ENCODE measurements around the gene FRMPD3.
"Not testable (repeated sequence)": the region's sequence is repeated elsewhere in the genome, so short reads cannot be mapped to it uniquely, and the experiment has no call there.

Gene FRMPD3

DNA sequence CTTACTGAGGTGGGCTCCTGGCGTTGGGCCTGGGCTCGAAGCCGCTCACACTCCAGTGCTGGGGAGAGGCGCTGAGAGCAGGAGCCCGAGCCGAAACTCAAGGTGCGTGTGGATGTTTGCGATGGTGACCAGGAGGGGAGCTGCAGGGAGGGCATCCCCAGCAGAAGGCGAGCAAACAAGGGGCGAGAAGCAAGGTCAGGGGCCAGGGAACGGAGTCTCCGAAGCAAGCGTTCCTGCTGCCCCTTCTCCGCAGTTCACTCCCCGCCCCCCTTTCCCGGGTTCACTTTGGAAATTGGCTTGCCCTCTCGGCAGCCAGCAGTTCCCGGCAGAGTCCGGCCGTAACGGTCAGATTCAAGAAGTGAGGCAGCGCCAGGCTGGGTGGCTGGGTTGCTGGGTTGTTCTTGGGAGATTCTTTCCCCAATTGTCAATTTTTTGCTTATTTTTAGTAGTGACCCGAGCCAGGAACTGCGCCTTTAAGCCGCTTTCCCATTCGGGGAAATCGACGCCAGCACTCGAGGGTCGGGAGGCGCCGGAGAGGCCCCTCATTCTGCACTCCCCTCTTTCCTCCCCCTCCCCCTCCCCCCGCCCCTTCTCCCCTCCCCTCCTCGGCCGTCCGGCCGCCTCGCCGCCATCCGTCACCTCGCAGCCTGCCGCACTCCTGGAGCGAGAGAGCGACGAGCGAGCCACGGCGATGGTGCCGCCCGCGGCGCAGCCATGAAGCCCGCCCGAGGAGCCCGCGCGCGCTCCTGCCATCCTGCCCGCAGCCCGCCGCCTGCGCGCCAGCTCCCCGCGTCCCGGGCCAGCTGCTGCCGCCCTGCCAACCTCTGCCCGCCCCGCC, at the start of gene FRMPD3:
Gene FRMPD3 (plus strand): TSS at position 655 of the 838 bp plus-strand sequence. CDS start 76,937 bp downstream, outside the sequence.
- DNase-seq (ENCODE audit: low spot score): no peak

DNA sequence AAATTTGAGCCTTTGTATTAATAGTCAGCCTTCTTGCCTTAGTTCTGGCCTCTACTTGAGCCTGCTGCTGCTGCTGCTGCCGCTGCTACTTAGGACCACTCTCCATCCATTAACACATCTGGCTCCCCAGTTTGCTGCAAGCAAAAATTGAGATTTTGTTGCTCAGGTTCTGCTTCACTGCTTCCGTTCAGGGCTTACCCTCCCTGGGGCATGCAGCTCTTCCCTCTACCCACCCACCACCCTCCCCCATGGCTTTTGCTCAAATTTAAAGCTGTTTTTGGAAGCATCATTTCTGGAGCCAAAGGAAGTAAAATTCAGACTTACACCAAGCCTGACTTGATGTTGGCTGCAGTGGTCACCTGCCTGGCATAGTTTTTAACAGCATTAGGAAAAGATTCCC, 28.9 kb upstream of the FRMPD3 start:
- DNase-seq (ENCODE audit: low spot score): no peak

DNA sequence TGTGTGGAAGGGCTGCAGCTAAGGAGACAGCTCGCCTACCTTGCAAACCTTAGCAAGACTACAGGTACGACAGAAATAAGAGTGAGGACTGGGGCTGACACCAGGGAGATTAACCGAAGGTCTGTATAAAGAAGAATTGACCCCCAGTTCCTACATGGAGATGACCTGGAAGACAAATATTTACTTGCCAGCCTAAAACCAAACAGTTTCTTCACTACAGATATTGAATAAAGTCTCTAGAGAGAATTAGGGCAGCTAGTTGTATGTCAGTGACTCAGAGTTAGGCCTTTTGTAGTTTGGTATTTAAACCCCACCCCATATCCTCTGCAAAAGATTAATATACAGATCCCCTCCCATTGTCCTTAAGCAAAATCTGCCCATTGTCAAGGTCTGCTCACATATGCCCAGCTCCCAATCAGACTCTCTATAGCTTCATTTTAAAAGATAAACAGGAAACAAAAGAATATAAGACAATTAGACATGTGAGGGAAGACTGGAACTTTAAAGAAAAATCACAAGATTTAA, 28.1 kb upstream of the FRMPD3 start:
- no peak for DNase-seq (ENCODE audit: low spot score)

DNA sequence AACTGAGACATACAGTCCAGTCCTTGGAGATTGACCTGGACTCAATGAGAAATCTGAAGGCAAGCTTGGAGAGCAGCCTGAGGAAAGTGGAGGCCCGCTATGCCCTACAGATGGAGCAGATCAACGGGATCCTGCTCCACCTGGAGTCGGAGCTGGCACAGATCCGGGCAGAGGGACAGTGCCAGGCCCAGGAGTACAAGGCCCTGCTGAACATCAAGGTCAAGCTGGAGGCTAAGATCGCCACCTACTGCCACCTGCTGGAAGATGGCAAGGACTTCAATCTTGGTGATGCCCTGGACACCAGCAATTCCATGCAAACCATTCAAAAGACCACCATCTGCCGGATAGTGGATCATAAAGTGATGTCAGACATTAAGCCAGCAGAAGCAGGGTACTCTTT, 20.4 kb upstream of the FRMPD3 start:
- DNase-seq (ENCODE audit: low spot score): no peak

DNA sequence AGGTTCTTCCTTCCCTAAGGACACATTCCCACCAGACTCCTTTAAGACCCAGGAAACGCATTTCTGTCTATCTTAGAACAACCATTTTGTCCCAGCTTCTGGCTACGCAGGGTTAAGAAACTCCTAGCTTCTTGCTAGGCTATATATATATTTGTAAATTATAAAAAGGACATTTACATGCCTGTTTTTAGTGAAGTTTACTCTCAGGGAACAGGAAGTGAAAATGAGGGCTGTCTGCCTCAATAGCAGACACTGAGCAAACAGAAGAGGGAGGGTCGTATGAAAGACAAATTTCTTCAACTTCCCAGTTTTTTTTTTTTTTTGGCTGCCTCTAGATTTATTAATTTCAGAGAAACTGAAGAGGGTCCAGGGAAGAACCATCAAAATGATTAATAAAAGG, 9.3 kb upstream of the FRMPD3 start:
- DNase-seq (ENCODE audit: low spot score): no peak

DNA sequence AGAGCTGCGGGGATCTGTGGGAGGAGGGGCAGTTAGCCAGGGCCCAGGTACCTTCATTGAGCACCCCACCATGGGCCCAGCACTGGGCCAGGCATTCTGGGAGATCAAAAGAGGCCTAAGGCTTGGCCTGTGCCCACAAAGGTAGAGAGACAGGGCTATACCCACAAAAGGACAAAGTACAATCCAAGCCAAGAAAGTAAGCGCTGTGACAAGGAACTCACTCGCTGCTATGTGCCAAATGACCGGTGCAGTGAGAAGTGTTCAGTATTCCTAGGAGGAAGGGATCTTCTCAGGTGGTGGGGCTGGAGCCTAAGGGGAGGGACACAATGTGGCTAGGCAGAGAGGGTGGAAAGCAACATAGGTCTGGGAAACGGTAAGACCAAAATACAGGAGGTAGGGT, 8.8 kb upstream of the FRMPD3 start:
- no peak for DNase-seq (ENCODE audit: low spot score)

DNA sequence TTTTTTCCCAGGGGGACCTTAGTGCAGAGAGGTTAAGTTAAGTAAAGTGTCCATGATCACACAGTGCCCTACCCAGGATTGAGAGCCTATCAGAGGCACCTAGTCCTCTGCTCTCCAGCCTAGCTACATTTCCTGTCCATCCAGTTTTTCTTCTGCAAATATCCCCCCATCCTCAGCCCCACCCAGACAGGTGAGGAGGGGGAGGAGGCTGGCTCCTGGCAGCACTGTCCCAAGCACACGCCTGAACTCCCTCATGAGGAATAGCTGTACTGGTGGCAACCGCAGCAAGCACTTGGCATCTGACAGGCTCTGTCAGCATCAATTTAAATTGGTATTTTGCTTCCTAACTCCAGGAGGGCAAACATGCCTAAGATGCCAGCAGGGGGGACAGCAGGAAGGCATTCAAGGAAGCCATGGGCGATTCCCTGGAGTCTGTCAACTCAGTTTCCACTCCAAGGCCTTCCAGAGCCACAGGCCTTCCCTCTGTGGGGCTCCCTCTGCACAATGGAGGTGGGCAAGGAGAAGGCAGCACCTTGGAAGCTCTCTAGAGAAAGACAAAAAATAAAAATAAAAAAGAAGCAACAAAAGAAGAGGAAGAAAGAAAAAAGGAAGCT, 6.4 kb upstream of the FRMPD3 start:
- no peak for DNase-seq (ENCODE audit: low spot score)

DNA sequence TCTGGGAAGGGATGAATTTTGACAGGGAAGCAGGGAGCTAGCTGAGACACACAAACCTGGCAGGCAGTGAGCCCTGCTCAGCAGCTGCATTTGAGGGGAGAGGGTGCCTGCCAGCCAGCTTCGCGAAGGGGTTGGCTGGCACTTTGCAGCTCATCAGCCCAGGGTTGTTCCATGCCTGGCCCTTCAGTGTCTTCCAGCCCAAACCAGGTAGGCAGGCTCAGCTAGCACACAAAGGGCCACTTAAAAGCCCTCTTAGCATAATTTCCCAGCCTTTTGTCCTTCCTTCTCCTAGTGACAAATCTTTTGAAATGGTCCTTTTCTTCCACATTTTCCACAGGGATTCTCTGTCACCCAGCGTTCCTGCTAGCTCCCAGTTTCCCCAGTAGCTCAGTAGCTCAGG, 4.3 kb upstream of the FRMPD3 start:
- no peak for DNase-seq (ENCODE audit: low spot score)

DNA sequence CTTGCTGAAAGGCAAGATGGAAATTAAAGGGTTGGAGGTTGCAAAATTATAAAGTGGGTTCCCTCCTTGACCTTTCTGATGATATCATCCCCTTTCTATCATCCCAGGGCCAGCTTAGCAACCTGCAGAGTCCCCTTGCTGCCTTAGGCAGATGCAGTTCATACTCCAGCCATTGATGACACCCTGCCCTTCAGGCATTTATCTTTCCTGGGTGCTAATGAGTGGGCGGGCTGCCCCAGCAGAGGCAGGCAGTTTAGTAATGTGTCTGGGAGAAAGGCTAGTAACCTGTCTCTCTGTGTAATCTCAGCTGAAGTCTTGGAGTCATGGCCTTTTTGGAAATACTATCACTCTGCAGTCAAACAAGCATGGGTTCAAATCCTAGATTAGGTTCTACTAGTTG, 3.8 kb upstream of the FRMPD3 start:
- DNase-seq (ENCODE audit: low spot score): no peak

DNA sequence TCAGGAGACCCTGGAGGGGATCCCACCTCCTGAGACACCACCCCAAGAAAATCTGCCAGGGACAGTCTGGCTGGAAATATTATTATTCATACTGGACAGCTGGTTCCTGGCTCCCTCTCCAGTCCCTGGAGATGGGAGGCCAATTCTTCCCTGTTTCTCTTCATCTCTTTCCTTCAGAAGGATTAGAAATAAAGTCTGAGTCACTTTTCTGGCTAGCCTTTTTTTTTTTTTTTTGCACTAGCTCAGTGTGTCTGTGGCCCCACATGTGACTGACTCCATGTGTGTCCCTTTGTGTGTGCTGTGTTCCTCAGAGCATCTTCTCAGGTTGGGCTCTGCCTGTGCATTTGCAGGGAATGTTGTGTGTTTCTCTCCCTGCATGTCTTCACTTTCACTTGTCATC, 1.8 kb upstream of the FRMPD3 start:
- DNase-seq (ENCODE audit: low spot score): no peak

DNA sequence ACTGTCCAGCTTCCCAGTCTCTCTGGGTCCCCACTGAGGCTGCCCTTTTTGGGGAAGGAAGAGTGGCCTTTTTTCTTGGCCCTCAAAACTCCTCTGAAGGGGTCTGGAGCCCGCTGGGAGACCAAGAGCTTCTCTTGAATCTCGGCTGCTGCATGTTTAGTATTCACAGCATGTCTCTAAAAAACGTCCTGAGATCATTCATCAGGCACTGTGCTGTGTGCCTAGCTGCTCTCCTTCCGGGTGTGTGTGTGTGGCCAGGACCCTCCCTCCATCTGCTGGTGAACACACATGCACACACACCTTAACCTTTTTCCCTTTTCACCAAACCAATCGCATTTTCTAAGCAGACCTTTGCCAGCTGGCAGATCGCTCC, 841 bp upstream of the FRMPD3 start:
- no peak for DNase-seq (ENCODE audit: low spot score)

DNA sequence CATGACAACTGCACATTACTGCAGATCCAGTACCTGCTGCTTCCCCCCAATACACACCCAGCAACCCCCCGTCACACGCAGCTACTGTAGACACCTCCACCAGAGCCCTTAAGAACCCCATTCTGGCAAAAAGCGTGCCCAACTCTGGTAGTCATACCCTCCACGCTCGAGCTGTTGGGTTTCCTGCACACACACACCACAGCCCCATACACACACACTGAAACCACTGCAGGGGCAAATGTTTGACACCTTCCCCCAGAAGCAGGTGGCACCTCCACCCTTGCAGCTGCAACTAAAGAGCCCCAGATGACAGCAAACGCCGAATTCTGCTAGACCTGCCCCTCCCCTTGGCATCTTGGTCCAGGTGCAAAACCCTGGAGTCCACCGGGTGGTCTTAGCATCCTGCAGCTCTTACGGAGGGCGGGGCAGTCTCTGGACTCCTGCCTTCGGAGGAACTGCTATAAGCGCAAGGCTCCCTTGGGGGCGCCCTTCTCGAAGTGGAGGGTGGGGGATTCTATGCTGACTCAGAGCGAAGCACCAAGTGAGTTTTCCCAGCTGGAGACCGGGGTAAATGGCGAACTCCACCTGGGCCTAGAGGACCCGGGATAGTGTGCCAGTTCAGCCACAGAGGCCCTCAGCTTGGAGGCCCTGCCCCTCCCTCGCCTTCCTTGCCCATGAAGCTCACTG, 1.5 kb downstream of the FRMPD3 start:
- no peak for DNase-seq (ENCODE audit: low spot score)

DNA sequence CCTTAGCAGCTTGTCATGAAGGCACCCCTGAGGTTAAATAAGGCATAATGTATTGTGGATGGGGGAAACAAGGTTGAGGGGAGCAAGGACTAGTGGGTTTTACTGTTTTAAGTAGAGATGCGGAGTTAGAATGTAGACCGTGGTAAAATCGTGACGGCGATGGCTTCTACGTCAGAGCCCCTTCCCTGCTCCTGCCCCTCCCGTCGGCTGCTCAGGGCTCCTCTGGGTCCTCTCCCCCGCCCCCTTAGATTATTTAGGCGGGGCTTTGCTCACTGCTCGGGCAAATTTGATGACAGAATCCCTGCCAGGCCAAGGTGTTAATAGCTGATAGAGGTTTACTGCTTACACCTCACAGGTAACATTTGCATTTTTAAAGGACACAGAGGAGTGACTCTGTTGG, 2.3 kb downstream of the FRMPD3 start:
- no peak for DNase-seq (ENCODE audit: low spot score)

DNA sequence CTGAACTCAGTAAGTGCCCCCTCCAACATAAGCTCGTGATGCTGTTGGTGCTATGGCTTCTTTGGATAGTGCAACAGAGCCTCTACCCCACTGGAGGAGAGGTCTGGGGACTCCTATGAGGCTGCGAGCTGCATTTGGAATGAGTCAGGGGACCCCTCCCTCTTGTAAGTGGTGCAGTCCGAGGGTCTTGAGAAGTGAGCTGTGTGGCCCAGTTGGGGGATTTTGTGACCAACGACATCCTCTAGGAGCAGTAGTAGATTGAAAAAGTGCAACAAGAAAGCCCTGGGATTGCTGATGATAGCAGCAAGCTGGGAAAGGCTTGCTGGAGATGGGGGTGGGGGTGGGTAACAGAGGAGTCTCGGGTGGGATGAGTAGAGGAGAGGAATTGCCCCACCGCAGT, 3.1 kb downstream of the FRMPD3 start:
- DNase-seq (ENCODE audit: low spot score): no peak

DNA sequence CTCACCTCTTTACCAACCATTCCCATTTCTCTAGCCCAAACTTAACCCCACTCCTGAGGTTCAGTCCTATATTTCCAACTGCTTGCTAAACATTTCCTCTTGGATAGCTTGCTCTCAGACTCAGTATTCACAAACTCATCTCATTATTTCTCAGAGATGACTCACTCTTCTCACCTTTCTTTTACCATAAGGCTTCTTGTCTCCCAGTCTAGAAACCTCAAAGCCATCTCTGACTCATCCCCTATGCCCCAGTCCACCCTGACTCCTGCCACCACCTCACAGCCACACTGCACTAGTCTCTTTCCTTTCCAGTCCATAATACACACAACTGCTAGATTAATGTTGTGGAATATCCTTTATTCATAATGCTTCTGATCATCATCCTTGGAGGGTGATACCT, 4.8 kb downstream of the FRMPD3 start:
- no peak for DNase-seq (ENCODE audit: low spot score)

DNA sequence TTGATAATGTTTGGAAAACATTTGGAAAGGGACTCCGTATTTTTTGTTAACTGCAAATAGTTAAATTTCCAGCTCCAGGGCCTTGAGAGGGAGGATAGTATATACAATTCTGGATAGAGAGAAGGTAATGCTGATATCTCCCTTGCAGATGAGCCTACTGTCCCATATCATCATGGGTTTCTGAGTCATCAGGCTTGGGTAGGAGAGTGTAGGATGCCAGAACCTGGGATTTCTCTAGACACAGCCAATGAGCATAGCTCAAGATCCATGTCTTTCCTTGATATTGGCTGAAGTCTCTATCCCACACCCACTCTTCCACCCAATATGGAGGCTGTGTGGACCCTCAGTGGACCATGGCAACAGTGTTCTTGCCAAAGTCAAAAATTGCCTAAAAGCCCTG, 7.8 kb downstream of the FRMPD3 start:
- no peak for DNase-seq (ENCODE audit: low spot score)

DNA sequence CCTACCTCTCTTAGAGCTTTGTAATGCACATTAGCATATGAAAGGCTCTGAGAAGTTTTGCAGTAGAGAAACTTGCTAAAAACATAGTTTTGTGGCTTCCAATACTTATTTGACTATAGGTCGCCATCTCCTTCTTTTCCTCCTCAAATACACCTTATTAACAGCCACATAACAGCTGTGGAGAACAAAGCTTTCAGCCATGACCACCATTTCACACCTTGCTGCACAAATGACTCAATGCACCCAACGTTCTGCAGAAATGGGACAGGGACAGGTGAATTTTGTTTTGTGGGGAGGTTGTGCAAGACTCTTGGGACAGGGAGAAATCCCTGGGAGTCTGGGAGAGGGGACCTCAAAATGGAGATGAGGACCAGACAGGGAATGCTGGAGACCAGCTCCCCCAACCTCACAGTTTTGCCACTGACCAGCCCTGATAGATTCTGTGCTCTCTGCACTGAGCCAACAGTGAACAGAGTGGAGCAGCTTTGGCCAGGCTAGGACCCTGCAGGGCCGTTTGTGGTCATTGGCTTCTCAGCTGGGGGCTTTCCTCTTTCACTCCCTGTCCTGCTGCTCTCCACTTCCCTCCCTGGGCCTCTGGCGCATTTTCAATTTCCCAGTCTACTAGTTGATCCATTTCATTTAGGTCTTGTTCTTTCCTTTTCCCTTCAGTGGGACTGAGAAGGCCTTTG, 16.6 kb downstream of the FRMPD3 start:
- DNase-seq (ENCODE audit: low spot score): no peak

DNA sequence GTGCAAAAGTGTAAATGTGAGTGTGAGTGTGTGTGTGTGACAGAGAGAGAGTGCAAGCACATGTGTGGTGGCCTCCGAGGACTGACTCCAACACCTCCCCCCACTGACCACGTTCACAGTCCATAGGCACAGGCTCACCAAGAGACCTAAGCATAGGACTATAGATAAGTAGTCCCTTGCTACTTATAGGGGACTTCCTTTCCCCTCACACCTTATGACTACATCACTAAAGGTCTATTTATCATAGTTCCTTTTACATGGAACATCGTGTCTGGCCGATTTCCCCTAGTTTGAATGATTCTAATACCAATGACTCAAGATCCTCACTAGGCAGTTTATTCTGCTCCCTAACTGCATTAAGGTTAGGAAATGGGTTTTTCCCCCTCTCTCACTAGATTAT, 17.8 kb downstream of the FRMPD3 start:
- DNase-seq (ENCODE audit: low spot score): no peak

DNA sequence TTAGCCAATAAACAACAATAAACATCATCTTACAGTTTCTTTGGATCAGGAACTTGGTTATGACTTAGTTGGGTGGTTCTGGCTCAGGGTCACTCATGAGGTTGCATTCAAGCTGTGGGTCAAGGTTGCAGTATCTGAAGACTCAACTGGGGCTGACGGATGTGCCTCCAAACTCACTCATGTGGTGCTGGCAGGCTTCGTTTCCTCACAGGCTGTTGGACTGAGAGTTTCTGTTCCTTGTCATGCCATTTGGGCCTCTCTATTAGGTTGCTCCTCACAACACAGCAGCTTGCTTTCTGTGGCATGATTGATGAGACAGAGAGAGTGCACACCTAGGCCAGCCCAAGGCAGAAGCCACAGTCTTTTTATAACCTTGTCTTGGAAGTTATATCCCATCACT, 20.7 kb downstream of the FRMPD3 start:
- no peak for DNase-seq (ENCODE audit: low spot score)

DNA sequence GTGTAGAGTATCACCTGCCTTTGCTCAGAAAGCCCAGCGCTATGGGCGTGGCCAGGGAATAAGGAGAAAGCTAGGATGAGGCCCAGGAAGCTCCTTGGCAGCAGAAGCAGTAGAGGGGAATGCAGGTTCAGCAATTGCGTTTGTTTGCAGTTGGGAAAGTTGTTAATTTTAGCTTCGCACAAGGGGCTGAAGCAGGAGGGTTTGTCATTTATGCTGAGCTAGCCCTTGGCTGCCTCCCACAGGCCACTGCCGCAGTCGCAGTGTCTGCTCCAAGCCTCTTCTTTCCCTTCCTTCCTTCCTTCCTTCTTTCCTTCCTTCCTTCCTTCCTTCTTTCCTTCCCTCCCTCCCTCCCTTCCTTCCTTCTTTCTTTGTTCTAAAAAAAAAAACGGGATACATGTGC, 21.5 kb downstream of the FRMPD3 start:
- no peak for DNase-seq (ENCODE audit: low spot score)

DNA sequence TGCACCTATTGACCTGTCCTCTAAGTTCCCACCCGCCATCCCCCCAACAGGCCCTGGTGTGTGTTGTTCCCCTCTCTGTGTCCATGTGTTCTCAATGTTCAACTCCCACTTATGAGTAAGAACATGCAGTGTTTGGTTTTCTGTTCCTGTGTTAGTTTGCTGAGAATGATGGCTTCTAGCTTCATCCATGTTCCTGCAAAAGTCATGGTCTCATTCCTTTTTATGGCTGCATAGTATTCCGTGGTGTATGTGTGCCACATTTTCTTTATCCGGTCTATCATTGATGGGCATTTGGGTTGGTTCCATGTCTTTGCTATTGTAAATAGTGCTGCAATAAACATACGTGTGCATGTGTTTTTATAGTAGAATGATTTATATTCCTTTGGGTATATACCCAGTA, 22.0 kb downstream of the FRMPD3 start:
- DNase-seq (ENCODE audit: low spot score): not testable (repeated sequence)

DNA sequence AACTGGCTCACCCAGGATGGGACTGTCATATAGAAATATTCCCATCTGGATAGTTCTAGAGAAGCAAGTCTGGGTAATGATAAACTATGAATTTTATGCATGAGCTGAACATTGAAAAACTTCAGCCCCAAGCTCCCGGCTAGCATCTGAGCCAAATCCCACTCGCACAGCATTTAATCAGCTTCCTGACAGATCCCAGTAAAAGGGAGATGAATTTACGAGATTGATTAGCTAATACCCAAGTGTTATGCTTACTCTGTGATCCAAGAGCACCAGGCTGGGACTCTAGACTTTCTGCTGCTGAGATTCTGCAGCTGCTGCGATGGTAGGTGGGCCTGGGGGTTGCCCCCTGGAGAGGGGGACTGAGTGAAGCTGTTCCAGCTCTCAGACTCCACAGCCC, 28.0 kb downstream of the FRMPD3 start:
- no peak for DNase-seq (ENCODE audit: low spot score)

DNA sequence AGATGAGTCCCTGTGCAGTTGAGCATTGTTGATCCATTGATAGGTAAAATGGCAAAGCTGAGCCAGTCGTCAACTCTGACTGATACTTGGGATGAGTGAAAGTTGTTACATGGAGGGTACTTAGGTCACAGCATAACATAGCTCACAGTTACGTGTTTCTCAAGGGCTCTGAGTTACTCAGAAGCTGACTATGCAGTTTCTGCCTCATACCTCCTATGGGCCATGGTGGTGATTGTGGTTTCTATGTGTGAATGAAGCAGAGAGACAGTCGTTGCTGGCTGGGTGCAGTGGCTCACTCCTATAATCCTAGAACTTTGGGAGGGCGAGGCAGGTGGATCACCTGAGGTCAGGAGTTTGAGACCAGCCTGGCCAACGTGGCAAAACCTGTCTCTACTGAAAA, 30.8 kb downstream of the FRMPD3 start:
- no peak for DNase-seq (ENCODE audit: low spot score)
